HG02981 (cell line): Measurements from ENCODE around the gene C18orf32.
"Not testable (repeated sequence)": the region's sequence is repeated elsewhere in the genome, so short reads cannot be mapped to it uniquely, and the experiment has no call there.

ENCODE experiments used
- ATAC-seq: cut with Tn5 transposase; IDR thresholded peaks from one replicate; pipeline ENCODE4 v1.9.1; 2021; ENCODE audit warnings: mild to moderate bottlenecking, moderate library complexity; ENCODE audit not compliant: unreplicated experiment

C18orf32 gene

DNA sequence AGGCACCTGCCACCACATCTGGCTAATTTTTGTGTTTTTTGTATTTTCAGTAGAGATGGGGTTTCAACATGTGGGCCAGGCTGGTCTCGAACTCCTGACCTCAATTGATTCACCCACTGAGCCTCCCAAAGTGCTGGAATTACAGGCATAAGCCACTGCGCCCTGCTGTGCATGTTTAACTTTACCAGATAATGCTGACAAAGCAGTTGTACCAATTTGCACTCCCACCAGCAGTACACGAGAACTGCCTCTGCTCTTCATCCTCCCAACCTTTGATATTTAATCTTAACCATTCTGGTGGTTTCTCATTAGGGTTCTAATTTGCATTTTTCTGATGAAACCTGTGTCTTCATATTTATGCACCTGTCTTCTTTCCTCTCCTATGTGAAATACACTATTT lies 14.6 kb downstream of the C18orf32 start:
- ATAC-seq = no peak

DNA sequence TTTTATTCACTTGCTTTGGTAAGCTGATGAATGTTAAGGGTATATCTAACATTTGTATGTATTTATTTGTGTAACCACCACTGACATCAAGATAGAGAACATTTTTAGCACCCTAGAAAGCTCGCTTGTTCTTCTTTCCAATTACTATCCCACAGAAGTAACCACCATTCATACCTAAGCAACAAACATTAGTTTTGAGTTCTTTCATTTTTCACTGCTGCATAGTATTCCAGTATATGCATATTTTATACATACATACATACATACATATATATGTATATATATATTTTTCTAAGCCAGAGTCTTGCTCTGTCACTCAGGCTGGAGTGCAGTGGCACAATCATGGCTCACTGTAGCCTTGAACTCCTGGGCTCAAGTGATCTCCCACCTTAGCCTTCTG lies 15.5 kb downstream of the C18orf32 start:
- no peak for ATAC-seq

DNA sequence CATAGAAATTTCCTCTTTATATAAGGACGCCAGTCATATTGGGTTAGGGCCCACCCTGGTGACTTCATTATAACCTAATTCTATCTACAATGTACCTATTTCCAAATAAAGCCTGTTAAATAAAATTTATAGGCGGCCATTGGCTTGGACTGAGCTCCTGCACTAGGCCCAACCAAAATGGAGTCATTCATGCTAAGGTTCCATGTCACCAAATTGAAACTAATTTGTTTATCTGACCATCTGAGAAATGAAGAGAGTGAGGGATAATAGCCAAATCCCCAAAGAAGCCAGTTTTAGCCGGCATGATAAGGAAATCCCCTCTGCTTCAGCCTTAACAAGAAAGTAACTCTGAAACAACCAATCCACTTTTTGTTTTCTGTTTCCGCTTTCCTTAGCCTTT lies 19.4 kb downstream of the C18orf32 start:
- no peak for ATAC-seq

GRCh38 chr18:49467019-49467563 lies 19.9 kb downstream of the C18orf32 start:
- ATAC-seq = no peak

DNA sequence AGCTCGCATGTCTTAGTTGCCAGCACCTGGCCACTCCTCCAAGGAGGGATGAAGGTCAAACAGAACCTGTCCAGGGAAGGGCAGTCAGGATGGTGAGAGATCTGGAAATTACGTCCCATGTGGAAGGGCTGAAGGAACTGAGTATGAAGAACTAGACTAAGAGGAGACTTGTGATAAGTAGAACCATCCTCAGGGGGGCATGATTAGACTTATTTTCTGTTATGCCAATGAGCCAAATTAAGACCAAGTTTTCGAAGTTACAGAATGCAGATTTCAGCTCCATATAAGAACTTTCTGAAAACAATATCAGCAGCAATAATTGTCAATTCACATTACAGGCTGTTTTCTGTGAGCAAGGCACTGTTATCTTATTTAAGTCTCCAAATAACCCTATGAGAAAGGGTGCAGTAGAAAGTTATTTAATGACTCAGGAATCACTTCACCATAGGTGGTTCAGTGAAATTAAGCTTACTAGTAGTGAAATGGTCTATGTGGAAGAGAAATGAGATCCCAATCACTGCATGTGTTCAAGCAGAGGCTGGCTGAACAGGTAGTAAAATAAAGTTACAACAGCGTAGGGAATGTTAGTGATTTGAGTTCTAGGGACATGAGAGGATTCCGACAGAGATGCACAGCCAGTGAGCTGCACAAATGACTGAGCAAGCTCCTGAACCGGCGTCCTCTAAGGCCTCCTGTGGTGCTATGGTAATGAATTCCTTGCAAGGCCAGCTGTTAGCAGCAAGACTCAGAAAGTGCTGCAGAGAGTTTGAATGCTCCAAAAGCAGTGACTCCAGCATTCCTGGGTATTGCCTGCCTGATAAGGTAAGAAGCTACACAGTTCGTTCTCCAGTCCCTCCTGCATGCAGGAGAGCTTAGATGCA lies 22.1 kb downstream of the C18orf32 start:
- no peak for ATAC-seq

DNA sequence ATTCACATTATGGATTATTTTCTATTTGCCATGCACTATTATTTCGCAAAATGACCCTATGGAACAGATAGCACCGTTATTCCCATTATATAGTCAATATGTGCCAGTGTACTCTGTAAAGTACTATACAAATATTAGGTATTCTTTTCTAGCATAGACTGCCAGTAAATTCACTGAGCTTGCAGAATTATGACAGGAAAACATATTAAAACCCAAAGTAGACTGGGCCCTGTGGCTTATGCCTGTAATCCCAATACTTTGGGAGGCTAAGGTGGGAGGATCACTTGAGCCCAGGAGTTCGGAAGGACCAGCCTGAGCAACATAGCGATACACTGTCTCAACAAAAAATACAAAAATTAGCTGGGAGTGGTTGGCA lies 25.4 kb downstream of the C18orf32 start:
- ATAC-seq = no peak

GRCh38 chr18:49460976-49461601 lies 25.9 kb downstream of the C18orf32 start:
- ATAC-seq = no peak

- peak; percentile 25 for ATAC-seq
These were observed 27.4 kb downstream of the C18orf32 start for GRCh38 chr18:49459404-49460171.

GRCh38 chr18:49457616-49458015 lies 29.4 kb downstream of the C18orf32 start:
- no peak for ATAC-seq

DNA sequence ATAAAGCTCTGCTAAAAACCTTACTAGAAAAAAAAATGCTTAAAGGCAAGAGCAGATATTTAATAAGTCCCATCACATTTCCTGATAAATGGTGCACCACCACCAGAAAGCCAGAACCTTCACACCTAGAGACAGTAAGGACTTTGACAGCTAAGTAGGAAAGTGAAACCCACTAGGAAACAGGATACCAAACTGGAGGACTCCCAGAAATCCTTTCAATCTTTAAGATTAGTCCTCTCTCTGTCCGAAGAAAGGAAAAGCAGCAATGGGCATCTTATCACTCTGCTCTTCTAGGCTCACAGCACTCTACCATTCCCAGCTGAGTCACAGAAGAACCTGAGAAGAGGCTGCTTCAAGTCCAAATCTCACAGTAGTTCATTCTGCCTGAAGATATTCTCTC lies 30.2 kb downstream of the C18orf32 start:
- no peak for ATAC-seq

DNA sequence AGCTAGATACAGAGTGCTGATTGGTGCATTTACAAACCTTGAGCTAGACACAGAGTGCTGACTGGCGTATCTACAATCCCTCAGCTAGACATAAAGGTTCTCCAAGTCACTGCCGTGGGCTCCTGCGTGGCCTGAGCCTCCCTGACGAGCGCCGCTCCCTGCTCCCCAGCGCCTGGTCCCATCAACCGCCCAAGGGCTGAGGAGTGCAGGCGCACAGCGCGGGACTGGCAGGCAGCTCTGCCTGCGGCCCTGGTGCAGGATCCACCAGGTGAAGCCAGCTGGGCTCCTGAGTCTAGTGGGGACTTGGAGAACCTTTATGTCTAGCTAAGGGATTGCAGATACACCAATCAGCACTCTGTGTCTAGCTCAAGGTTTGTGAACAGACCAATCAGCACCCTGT lies 34.5 kb downstream of the C18orf32 start:
- ATAC-seq = not testable (repeated sequence)

- no peak for ATAC-seq
These were observed 39.0 kb downstream of the C18orf32 start for GRCh38 chr18:49447810-49448745.

GRCh38 chr18:49446481-49446880 lies 40.6 kb downstream of the C18orf32 start:
- ATAC-seq = no peak

- ATAC-seq = no peak
These were observed 42.5 kb downstream of the C18orf32 start for GRCh38 chr18:49444581-49444980.

DNA sequence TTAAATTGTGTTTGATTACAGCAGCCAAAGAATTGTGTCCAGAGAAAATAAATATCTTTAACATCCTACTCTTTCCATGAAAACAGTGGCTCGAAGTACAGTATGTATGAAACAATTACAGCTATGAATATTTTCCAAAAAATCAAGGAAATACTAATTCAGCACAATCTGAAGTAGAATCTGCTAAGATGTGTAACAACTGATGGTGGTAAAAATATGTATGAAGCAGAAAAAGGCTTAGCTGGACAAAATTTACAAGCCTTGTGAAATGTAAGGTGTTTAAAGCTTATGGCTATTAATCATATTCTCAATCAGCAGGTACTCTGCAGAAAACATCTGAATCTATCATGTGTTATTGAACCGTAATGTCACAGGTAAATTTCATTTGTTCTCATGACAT lies 43.2 kb downstream of the C18orf32 start:
- ATAC-seq = no peak

- ATAC-seq = no peak
These were observed 45.6 kb downstream of the C18orf32 start for GRCh38 chr18:49441338-49441938.

GRCh38 chr18:49435170-49435569 lies 51.9 kb downstream of the C18orf32 start:
- ATAC-seq = no peak

GRCh38 chr18:49432602-49433001 lies 54.4 kb downstream of the C18orf32 start:
- no peak for ATAC-seq

DNA sequence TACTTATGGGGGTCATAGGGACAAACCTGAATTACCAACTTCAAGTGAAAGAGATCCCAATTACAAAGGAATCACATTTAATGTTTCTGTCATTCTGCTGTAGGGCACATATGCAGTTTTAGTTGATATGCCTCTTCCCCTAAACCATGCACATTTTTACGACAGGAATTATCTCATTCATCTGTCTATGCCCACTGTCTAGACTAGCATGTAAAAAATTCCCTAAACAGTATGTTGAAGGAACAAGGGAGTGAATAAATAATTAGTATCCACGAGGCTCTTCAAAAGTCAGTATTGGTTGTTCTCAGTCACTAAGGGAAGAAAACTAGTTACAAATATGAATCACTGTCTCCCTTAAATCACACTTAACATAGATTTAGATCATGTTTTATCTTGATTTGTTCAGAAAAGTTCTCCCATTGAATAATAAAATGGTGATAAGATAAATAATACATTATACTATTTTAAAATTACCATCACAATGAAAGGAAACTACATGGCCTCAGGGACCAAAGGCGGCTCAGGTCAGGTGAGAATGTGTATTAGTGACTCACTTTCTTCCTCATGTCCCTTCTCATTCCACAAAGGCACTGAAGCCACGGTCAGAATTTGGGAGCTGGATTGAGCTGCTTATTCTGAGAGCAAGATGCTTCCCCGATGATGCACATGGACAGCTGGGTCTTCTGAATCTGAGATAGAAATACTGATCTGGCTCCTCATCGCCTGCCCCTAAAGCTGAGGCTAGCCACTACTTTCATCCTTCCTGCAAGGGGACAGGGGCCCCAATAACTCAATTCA lies 55.7 kb downstream of the C18orf32 start:
- no peak for ATAC-seq
